Astrocyte of the cerebellum (primary cell): ENCODE data around the gene PARD3B.
A peak's percentile ranks its signal among the peaks of the same experiment; 100 is the strongest.

Source experiments
- DNase-seq: peaks from one replicate; pipeline ENCODE4 v3.0.0-alpha.2; 2011; ENCODE audit warnings: low read depth
- H3K4me3 ChIP-seq: 2 replicates; pipeline ENCODE4 v1.5.1; 2011; ENCODE audit warnings: mild to moderate bottlenecking, low read depth, low read length, moderate library complexity
- in situ Hi-C: cut with HindIII; loops from 2 replicates; pipeline ENCODE4 v1.10.0; 2017; ENCODE audit warnings: low sequenced_read_pairs
- TF ChIP-seq, protein P1 (sequence below): IDR thresholded peaks from 2 replicates; pipeline ENCODE4 v1.5.1; 2012; ENCODE audit warnings: low read length, low read depth, moderate library complexity, mild to moderate bottlenecking; ENCODE audit errors: missing control alignments

PARD3B gene

DNA sequence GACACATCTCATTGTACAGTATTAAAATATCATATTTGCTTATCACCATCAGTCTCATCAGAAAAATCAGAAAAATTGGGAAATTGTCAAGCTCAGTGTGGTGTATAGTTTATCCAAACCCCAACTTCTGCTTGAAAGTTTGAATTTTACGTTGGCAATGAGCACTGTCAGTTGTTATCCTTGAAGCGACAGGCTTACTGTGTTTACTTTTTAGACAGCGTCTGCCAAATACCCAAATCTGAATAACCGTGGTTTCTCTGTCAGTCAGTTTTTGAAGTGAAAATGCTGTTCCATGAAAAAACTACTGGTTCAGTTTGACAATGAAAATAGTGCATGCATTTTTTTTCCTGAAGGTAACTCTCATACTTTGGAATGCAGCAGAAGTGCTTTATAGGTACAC, 70.2 kb downstream of the PARD3B start:
- TF ChIP-seq, protein P1, sequence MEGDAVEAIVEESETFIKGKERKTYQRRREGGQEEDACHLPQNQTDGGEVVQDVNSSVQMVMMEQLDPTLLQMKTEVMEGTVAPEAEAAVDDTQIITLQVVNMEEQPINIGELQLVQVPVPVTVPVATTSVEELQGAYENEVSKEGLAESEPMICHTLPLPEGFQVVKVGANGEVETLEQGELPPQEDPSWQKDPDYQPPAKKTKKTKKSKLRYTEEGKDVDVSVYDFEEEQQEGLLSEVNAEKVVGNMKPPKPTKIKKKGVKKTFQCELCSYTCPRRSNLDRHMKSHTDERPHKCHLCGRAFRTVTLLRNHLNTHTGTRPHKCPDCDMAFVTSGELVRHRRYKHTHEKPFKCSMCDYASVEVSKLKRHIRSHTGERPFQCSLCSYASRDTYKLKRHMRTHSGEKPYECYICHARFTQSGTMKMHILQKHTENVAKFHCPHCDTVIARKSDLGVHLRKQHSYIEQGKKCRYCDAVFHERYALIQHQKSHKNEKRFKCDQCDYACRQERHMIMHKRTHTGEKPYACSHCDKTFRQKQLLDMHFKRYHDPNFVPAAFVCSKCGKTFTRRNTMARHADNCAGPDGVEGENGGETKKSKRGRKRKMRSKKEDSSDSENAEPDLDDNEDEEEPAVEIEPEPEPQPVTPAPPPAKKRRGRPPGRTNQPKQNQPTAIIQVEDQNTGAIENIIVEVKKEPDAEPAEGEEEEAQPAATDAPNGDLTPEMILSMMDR: no peak
- DNase-seq: no peak
- in situ Hi-C loops: no loop called here
- H3K4me3 ChIP-seq: no peak overlapping the region

DNA sequence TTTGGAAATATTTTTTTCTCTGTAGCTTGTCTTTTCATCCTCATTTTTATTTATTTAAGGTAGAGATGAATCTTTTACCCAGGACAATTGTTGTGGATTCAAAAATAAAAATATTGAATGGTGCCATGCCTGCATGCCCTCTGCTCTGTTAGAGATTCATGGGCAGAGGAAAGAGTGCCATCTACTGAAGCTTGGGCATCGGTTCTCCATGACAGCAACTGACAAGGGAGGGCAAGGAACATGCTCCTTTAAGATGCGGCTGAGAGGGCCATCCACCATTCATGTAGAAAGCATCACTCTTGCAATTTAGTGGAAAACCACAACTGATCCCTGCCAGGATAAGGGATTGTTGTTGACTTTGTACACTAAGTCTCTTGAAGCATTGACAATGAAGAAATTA, 79.9 kb downstream of the PARD3B start:
- no peak overlapping the region for H3K4me3 ChIP-seq
- in situ Hi-C loops: no loop called here
- TF ChIP-seq, protein P1: no peak
- no peak for DNase-seq

DNA sequence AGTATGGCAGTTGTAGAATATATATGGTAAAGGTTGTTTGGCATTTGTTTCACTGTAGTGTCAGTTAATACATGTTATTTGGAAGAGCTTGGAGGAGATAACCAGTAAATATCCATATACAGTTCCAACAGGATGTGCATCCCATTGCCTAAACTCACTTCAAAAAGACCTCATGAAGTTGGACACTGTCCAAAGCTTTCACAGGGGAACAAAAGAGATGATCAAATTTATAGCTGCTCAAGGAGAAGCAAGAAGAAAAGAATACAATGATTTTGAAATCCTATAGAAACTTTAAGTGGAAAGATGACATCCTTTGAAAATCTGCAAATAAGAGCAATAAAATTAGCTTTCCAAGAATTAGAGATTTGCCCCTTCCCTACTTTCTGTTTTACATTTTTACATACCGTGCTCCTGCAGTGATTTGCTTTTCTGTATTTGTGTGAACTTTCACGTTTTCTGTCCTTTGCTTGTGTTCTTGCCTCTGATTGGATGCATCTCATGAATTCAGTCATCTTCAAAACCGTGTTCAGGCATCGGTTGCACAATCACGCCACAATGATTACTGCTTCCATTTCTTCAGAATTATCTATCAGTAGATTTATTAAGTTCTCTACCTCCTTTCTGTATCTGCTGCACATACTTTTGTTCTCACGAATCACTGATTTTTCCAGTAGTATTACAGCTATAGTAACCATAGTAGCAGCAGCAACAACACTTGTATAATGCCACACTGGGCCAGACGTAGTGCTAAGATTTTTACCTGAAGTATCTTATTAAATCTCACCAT, 83.8 kb downstream of the PARD3B start:
- in situ Hi-C loops: no loop called here
- TF ChIP-seq, protein P1: no peak

GRCh38 chr2:204632410-204632809, 87.1 kb downstream of the PARD3B start:
- in situ Hi-C loops: no loop called here
- TF ChIP-seq, protein P1: no peak
- no peak overlapping the region for H3K4me3 ChIP-seq
- DNase-seq: no peak

More for the DNA sequence above, 83.8 kb downstream of the PARD3B start:
- no peak overlapping the region for H3K4me3 ChIP-seq
- peak; percentile 36 for DNase-seq

GRCh38 chr2:204634564-204634963, 89.3 kb downstream of the PARD3B start:
- H3K4me3 ChIP-seq: no peak overlapping the region

DNA sequence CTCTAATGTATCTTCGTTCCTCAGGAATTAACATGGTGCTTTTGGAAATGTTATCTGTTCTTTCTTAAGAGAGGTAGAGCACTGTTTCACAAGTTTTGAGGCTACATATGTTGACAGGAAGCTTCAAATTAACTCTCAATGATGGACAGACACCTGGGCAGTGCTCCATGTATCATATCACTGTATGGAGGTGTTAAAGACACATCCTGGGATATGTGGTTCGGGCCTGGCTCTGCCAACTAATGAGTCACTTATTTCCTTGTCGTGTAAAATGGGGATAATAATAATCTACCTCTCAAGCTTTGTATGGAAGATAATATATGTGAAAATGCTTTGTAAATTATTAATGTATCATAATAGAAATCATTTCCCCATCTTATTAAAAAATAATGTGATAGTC, 90.2 kb downstream of the PARD3B start:
- H3K4me3 ChIP-seq: no peak overlapping the region
- TF ChIP-seq, protein P1: no peak
- in situ Hi-C loops: loop anchor here (5.0 kb wide), 1 partner anchor 103 kb away; no protein-coding TSS in a partner anchor
- DNase-seq: no peak

More at GRCh38 chr2:204634564-204634963, 89.3 kb downstream of the PARD3B start:
- TF ChIP-seq, protein P1: no peak
- in situ Hi-C loops: no loop called here
- no peak for DNase-seq
